GM18873 (cell line): ENCODE results near the gene C1orf210.

Experiments used
- ATAC-seq: cut with Tn5 transposase; IDR thresholded peaks from one replicate; pipeline ENCODE4 v1.9.1; 2021; ENCODE audit warnings: mild to moderate bottlenecking, moderate library complexity, moderate number of reproducible peaks; ENCODE audit not compliant: unreplicated experiment, low FRiP score

Gene C1orf210

GRCh38 chr1:43253876-43254275, 31.5 kb downstream of the C1orf210 start:
- ATAC-seq = no peak

- no peak for ATAC-seq
Observed at GRCh38 chr1:43253173-43253572, 32.2 kb downstream of the C1orf210 start.

- ATAC-seq = no peak
Observed at GRCh38 chr1:43252225-43252624, 33.2 kb downstream of the C1orf210 start.

GRCh38 chr1:43251024-43251423, 34.4 kb downstream of the C1orf210 start:
- no peak for ATAC-seq

GRCh38 chr1:43250351-43250761, 35.0 kb downstream of the C1orf210 start:
- no peak for ATAC-seq

GRCh38 chr1:43247256-43247921, 38.0 kb downstream of the C1orf210 start:
- ATAC-seq = no peak

- no peak for ATAC-seq
Observed at GRCh38 chr1:43246466-43247213, 38.7 kb downstream of the C1orf210 start.

- no peak for ATAC-seq
Observed at GRCh38 chr1:43243299-43243698, 42.1 kb downstream of the C1orf210 start.

- ATAC-seq = no peak
Observed at GRCh38 chr1:43241413-43241836, 44.0 kb downstream of the C1orf210 start.

- peak; percentile 76 for ATAC-seq
Observed at GRCh38 chr1:43239484-43239883, 45.9 kb downstream of the C1orf210 start.

- ATAC-seq = no peak
Observed at GRCh38 chr1:43238991-43239469, 46.4 kb downstream of the C1orf210 start.

GRCh38 chr1:43238085-43238484, 47.3 kb downstream of the C1orf210 start:
- ATAC-seq = no peak

- ATAC-seq = no peak
Observed at GRCh38 chr1:43237121-43237520, 48.3 kb downstream of the C1orf210 start.

- no peak for ATAC-seq
Observed at GRCh38 chr1:43235451-43236121, 49.8 kb downstream of the C1orf210 start.

GRCh38 chr1:43235040-43235439, 50.3 kb downstream of the C1orf210 start:
- ATAC-seq = no peak

- ATAC-seq = no peak
Observed at GRCh38 chr1:43234267-43234666, 51.1 kb downstream of the C1orf210 start.

GRCh38 chr1:43233631-43234030, 51.8 kb downstream of the C1orf210 start:
- no peak for ATAC-seq

GRCh38 chr1:43232482-43232881, 52.9 kb downstream of the C1orf210 start:
- ATAC-seq = no peak

- no peak for ATAC-seq
Observed at GRCh38 chr1:43232074-43232473, 53.3 kb downstream of the C1orf210 start.
